ENCODE results near the gene RGS3.

The RGS3 gene

DNA sequence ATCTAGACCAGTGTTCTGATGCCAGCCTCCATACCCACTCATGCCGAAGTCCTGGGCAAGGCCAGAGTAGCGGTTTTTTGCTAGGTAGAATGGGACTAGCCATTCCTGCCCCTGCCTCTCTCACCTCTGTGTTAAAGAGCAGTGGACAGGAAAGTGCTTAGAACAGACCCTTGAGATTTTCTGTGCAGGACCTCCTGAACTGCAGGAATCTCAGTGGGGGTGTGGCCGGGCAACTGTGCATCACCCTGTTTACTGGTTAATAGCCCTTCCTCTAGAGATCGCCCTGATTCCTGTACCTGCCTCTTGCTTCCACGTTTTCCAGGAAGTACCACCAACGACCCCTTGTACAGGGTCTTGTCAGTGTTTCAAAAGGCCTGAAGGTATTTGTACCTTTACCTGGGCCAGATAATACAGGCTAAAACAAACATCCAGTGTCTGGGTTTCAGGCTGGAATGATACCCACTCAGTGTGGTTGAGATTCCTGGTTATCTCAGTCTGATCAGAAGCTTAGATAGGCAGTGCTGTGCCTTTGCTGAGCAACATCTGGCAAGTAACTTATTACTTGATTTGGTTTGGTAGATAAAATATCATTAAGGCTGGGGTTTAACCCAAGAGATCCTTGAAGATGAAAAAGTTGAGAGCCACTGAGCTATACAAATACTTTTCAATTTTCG lies 65.9 kb downstream of the RGS3 start:
- DNase-seq (ENCODE audit: low read depth) = no peak

DNA sequence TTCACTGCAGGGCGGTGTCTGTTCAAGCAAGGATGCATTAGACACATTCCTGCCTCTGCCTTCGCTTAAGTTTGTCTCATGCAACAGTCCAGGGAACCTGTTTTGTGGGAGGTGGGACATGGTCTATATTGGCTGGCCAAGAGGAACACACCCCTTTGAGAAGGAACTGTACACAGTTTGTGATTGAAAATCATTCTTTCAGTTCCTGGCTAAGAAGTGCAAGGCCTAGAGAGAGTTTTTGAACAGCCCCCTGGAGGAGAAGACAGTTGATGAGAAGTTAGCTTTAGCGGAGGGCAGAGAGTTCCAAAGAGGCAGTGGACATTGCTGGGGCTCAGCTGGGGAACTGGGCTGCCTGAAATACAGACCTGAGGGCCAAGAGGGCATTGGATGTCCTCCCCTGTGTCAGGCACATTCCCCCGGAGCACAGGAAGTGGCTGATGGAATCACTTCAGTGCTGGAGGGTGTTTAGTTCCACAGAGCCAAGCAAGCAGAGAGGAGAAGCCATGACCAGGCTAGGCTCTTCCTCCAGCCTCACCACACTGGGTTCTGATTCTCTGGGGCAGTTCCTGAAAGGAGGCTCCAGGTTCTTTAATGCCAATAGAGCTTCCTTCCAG lies 66.6 kb downstream of the RGS3 start:
- no peak for DNase-seq (ENCODE audit: low read depth)

DNA sequence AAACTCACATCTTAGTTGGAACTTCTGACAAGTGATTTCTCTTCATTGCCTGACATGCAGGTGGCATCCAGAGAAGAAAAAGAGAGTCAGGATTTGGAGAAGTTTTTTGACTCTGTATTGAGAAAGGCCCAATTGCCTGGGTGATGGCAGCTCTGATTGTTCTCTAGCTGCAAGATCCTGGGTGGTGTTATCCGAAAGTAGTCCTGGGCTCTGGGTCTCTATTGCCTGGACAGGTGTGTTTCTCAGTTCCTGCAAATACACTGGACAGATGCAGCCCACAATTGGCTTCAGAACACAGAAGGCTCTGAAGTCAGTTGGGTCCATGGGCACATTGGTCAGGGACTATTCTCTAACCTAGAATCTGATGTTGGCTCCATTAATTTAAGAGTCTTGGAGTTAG lies 67.4 kb downstream of the RGS3 start:
- DNase-seq (ENCODE audit: low read depth) = no peak

DNA sequence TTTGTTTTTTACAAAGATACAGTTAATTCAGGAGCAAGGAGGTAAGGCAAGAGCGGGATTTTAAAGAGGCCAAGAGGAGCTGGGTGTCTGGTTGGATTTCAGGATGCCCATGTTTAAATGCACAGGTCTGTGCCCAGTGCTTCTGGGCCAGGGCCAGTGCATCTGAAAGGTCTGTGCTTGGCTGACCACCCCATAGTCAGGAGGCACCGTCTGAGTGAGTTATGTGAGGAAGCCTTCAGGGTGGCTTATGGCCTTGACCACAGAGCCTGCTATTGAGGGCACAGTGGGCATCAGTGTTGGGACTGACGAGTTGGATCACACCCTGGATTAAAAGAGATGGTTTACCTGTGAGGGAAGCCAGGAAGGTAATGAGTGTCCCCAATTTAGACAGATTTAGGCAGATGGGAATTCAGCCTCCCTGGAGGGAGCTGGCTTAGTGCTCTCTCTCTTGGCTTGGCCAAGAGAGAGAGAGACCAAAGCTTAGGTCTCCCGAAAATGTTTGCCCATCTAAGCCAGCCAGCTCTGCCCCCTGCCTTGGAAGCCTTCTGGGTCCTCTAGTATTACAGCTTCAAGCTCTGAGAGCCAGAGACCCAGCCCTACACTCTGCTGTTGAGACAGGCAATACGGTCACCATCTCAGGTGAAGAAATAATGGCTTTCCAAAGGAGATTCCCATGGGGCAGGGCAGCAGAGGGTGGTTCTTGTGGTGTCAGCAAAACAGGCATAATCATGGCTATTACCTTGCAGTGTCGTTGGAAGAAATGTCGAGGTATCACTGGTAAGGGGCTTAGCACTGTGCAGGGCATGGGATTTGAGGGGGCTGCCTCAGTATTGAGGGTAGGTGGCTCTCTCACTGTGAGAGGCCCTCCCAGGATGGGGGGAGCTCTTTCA lies 68.6 kb downstream of the RGS3 start:
- DNase-seq (ENCODE audit: low read depth) = no peak

DNA sequence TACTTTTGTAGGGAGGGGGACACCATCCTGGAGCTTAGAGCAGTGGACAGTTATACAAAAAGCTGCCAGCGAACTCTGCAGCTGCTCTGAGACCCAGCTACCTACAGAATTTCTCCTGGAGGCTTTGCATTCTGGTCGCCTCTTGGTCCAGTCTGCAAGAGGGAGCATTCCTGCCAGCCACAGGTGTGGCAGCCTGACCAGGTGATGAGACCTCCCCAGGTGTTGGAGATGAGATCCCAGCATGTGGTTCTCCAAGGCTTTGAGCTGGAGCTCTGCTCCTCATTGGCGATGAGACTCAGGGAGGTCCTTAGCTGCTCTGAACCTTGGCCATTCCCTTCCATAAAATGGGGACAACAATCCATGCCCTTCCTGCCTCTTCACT lies 69.3 kb downstream of the RGS3 start:
- no peak for DNase-seq (ENCODE audit: low read depth)

DNA sequence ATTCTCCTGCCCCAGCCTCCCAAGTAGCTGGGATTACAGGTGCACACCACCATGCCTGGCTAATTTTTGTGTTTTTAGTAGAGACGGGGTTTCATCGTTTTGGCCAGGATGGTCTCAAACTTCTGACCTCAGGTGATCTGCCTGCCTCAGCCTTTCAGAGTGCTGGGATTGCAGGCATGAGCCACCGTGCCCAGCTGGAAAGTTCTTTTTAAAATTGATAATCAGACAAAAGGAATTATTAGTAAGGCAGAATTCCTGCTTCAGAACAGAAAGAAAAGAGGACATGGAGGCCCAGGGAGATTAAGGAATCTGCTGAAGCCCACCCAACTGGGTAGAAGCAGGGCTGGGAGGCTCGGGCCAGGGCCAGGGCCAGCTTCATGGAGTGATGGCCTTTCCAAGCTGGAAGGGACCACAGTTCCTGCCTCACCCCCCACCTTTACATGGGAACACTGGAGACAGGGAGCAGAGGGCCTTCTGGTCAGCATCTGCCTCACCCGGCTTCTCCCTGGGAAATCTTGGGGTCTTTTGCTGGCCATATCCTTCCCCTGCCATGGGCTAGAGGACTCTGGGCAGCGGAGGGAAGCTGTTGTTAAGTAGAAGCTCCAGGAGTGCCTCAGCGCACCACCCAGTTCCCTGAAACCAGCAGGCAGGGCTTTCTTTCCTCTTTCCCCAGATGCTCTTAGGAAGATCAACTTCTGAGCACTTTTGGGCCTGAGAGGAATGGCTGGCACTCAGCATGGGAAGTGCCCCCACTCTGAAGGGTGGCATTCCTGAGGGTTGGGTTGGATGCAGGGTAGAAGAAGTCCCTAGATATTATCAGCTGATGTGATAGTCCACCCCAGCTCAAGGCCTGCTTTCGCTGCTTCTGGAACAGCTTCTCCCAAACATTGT lies 70.1 kb downstream of the RGS3 start:
- no peak for DNase-seq (ENCODE audit: low read depth)

DNA sequence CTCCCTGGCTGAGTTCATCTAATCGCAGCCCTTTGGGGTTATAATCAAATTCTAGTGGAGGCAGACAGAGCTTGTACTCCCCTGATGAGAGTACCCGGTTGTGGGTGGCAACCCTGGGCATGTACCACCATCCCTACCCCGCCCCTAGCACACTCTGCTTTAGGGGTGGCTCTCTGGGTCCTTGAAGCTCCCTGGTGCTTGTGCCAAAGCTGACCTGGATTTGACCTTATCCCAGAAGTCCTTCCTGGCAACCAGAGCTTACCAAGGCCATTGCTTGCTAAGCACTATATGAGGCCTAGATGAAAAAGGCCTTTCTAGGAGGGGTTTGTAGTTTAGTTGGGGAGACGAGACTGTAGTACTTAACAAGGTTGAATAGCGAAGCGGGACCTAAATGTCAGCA lies 72.2 kb downstream of the RGS3 start:
- DNase-seq (ENCODE audit: low read depth) = no peak

DNA sequence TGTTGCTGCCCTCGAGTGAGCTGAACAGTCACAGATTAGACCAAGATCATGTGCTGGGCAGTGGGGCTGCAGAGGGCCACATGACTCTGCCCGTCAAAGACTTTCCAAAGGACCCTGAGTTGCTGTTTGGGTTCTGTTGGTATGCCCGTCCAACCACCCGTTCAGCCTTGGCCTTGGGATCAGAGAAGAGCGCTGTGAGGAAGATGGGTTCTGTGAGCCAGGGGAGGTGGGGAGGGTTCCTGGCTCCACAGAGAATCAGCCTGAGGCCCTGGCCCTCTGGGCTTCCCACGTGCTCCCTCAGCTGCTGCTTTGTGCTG lies 72.6 kb downstream of the RGS3 start:
- no peak for DNase-seq (ENCODE audit: low read depth)

DNA sequence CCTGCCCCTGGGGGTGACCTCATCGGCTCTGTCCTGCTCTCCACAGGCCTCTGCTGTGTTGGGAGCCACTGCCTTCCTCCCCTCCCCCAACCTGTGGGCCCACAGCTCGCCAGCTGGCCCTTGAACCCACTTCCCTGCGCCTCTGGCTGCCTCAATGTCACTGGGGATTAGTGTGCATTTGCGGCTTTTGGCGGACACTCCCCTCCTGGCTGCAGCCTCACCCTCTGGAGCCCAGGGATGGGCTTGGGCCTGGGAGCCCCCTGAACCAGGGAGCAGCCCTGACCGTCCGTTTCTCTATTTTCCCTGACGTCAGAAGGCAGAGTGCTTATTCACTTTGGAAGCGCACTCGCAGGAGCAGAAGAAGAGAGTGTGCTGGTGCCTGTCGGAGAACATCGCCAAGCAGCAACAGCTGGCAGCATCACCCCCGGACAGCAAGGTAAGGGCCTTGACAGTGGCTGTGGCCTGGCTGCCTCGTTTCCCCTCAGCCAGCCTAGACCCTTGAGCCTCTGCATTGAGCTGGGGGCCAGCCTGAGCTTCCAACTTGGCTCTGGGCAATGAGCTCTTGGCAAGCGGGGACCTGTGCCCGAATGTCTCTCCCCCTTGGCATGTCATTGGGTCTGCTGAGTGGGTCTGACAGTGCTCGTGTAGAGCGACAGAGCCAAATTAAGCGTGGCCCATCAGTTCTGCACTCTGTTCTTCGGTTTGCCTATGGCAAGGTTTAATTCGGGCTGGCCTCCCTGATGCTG lies 73.1 kb downstream of the RGS3 start:
- DNase-seq (ENCODE audit: low read depth) = no peak

DNA sequence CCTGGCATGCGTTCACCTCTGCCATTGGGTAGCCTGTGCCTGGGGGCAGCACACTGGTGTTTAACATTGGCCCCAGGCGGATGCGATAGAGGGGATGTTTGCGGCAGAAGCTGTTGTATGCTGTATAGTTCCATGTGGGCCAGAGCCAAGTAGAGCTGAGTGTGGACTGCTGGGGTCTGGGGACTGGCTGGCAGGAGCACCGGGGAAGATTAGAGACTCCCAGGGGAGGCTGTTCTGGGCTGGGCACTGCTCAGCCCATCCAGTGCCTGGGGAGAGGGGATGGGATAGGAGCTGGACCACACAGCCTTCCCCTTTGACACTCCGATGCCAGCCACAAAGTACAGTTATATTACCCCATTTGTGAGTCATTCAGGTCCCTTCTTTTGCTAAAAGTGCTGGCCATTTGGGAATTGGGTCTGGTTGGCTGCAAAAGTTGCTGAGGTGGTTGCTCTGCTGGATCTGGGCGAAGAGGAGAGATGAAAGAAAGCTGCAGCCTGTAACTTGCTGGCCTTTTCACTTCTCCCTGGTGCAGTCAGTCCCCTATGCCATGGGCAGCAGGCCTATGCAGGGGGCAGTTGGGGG lies 73.8 kb downstream of the RGS3 start:
- DNase-seq (ENCODE audit: low read depth) = no peak

DNA sequence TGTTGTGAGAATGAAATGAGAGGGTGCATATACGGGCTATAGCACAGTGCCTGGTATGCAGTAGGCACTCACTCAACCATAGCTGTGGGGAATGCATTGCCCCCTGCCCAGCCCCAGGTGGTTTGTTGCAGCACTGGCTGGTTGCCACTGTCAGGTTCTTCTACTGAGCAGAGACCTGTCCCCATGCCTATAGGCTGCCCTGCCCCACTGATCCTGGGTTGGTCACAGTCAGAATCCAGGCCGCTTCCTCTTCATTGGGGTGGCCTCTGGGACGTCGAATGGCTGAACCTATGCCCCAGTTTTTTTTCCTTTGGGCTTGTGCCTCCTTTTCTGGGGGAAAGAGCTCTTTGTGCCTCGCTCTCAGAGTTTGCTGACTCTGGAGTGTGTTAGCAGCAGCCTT lies 74.6 kb downstream of the RGS3 start:
- DNase-seq (ENCODE audit: low read depth) = no peak

DNA sequence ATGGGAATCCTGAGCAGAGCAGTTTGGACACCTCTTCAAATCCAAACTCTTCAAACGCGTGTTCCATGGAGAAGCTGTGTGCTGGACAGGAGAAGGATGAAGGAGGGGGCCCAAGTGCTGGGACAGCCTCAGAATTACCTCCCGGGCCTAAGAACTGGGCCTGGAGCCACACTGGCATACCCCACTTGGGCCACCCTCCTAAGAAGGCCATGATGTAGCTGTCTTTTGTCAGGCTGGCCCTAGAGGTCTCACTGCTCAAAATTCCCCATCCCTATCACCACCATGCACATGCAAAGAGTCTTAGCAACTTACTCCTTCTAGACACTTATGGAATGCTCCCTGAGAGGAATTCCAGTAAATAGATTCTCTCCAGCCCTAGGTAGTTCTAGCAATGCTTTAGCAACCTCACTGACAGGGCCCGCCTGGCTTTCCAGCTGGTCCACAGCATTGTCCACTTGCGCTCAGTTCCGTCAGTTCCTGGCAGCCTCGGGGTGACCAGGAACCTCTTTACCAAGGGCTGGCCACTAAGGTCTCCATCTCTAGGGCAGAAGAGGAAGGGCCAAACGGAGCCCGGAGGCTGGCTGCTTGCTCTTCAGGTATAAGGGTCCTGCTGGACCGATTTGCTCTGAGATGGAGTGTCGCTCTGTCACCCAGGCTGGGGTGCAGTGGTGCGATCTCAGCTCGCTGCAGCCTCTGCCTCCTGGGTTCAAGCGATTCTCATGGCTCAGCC lies 75.3 kb downstream of the RGS3 start:
- no peak for DNase-seq (ENCODE audit: low read depth)

DNA sequence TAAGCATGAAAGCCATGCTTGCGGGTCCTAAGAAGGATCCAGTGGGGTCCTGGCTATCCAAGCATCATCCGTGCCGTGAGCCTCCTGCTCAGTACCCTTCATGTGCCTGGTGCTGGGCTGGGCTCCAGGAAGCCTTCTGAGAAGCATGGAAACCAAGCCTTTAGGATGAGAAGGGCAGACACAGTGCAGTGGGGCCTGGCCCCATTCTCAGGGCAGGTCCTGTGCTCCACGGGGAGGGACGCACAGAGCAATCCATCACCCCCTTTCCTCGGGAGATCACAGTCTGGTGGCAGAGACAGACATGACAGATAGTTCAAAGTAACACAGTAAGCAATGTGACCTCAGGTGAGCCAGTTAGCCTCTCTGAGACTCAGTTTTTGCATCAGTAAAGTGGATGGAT lies 76.9 kb downstream of the RGS3 start:
- no peak for DNase-seq (ENCODE audit: low read depth)

DNA sequence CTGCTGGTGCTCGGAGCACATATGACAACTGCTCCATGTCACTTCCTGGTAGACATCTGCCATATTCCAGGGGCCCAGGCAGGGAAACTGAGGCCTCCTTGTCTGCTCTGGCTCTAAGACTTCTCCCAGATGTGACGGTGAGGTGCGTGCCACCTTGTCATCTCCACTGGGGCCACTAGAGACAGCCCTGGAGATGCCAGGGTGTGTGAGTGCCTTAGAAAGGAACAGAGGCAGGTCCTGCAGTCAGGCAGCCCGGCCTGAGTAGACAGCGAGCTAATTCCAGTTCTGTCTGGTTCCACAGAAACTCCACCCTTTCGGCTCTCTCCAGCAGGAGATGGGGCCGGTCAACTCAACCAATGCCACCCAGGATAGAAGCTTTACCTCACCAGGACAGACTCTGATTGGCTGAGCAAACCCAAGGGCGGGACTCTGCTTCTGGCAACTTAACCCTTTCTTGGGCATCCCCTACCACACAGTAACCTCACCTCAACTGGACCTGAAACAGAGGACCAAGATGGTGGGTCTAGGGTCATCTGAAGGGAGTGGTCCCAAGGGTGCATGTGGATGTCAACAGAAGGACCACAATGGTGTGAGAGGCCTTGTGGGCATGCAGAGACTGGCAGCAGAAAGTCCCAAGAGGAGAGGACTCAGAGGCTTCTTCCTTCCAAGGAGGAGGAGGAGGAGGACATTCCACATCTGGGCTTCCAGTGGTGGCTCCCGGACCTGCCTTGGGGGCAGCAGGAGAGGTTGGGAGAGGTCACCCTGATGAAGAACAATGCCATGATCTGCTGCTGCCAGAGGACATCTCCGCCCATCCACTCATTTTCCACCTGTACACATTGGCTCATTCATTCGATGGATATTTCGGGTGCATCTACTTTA lies 77.7 kb downstream of the RGS3 start:
- no peak for DNase-seq (ENCODE audit: low read depth)

DNA sequence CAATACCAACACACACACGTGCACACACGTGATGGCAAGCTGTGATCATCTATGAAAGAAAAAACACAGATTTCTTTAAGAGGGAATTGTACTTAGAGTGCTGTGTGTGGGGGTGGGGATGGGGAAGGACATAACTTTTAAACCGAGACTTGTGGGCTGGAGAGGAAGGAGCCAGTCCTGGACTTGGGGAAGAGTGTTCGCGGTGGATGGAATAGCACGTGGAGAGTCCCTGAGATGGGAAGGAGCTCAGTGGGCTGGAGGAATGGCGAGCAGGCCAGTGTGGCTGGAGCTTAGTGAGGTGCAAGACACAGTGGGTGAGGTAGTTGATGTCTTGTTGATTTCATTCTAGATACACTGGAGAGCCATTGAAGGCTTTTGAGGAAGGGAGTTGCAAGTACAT lies 78.5 kb downstream of the RGS3 start:
- no peak for DNase-seq (ENCODE audit: low read depth)

DNA sequence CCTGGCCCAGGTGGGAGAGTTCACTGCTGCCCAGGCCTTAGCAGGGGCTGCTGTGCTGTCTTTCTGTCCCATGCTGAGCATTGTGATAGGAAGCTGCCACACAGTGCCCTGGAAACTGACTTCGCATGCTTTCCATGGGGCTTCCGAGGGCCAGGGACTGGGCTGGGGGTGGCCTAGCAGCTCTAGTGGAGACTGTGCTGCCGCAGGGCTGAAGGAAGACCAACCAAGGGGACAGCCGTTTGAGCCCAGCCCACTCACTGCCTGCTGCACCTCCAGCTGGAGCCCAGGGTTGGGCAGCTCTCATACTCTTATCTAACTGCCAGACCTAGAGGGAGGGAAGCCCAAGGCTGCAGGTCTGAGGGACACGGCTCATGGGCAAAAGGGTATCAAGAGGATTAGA lies 79.2 kb downstream of the RGS3 start:
- DNase-seq (ENCODE audit: low read depth) = no peak

DNA sequence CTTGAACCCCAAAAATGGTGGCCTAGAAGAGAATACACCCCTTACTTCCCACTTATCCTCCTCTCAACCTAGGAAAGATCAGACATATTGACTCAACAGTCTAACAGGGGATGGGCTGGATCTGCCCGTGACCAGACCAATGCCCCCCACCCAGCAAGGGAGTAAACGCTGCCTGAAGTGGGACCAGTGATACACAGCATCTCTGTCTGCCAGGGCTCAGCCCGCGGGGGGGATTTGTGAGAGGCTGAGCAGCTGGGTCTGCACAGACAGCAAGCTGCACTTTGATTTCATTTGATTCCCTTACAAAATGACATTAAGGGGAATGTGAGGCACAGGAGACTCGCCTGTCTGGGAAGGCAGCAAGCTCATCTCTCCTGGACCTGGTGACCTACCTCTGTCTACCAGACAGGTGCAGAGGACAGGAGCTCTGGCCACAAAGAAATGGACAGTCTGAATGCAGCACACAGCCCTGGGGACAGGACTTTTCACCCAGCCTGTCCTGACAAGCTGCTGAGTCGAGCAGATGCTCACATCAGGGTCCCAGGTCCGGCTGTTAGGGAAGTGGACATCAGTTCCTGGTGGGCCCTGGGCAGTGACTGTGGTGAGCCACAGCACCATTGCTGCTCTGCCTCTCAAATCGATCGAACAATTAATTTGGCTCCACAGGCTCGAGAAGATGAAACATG lies 79.9 kb downstream of the RGS3 start:
- DNase-seq (ENCODE audit: low read depth) = no peak

DNA sequence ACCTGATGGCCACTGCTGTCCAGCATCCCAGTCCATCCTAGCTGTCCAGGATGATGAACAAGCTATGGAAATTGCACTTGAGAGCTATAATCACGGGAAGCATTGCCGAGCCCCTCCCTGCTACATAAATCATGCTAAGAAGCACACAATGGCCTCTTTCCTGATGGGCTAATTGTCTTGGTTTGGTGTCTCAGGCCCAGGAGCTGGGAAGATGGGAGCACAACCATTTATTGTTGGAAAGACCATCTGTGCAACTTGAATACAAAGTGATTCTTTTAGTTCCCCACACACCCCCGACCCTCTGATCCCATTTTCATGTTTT lies 80.4 kb downstream of the RGS3 start:
- no peak for DNase-seq (ENCODE audit: low read depth)

DNA sequence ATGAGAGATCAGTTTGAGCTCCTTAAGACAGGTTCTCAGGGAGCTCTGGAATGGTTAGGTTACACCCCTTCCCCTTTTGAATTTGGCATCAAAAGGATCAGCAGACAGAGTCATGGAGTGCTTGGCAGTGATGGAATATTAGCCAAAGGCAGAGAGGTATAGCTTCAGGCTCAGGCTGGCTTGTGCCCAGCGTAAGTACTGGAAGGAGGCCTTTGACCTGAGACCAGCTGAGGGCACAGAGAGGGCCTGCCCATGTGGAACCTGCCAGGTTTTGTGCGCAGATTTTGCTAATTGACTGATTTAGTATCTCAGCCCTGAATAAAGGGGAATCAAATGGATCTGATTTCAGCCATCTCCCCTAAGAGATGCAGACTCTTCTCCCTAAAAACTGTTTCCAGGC lies 81.5 kb downstream of the RGS3 start:
- DNase-seq (ENCODE audit: low read depth) = no peak
